SK-N-SH treated with all-trans-retinoic acid at 6 μM for 48 hours (cell line): Measurements from ENCODE around the gene CD276.

Experiments used
- ARNTL ChIP-seq: fragments of 450-650 bp; formaldehyde crosslinking; IDR thresholded peaks from 2 replicates; pipeline ENCODE4 v1.5.0; 2020; ENCODE audit warnings: low read depth, mild to moderate bottlenecking, moderate library complexity, borderline replicate concordance
- BACH2 ChIP-seq: fragments of 250-450 bp; sonication (Bioruptor Pico); IDR thresholded peaks from 2 replicates; pipeline ENCODE4 v1.9.0; 2021; ENCODE audit warnings: mild to moderate bottlenecking, borderline replicate concordance
- ESRRG ChIP-seq: fragments of 250-450 bp; sonication (Bioruptor Pico); IDR thresholded peaks from 2 replicates; pipeline ENCODE4 v1.6.1; 2021; ENCODE audit warnings: mild to moderate bottlenecking
- GLIS3 ChIP-seq: fragments of 250-450 bp; sonication (Bioruptor Pico); IDR thresholded peaks from 2 replicates; pipeline ENCODE4 v1.5.0; 2020; ENCODE audit warnings: mild to moderate bottlenecking, moderate library complexity
- ISL1 ChIP-seq: fragments of 250-450 bp; sonication (Bioruptor Pico); IDR thresholded peaks from 2 replicates; pipeline ENCODE4 v2.1.2; 2022; ENCODE audit warnings: mild to moderate bottlenecking, moderate library complexity
- OSR1 ChIP-seq: fragments of 250-450 bp; sonication (Bioruptor Pico); IDR thresholded peaks from 2 replicates; pipeline ENCODE4 v1.8.0; 2022; ENCODE audit warnings: moderate library complexity, mild to moderate bottlenecking, inconsistent platforms
- RARB ChIP-seq: fragments of 250-450 bp; sonication (Bioruptor Pico); IDR thresholded peaks from 2 replicates; pipeline ENCODE4 v1.8.0; 2021; ENCODE audit warnings: mild to moderate bottlenecking, moderate library complexity
- TOX ChIP-seq: fragments of 250-450 bp; sonication (Bioruptor Pico); IDR thresholded peaks from 2 replicates; pipeline ENCODE4 v1.8.0; 2021; ENCODE audit warnings: mild to moderate bottlenecking, moderate library complexity, borderline replicate concordance
- ZFP3 ChIP-seq: fragments of 250-450 bp; sonication (Bioruptor Pico); IDR thresholded peaks from 2 replicates; pipeline ENCODE4 v1.5.0; 2020; ENCODE audit warnings: mild to moderate bottlenecking, moderate library complexity
- TF ChIP-seq, protein P1 (sequence below): fragments of 250-450 bp; sonication (Bioruptor Pico); IDR thresholded peaks from 2 replicates; pipeline ENCODE4 v1.5.1; 2020; ENCODE audit warnings: low read depth, mild to moderate bottlenecking, moderate library complexity

GRCh38 chr15:73746883-73747282 is 62.7 kb downstream of the CD276 start:
- TF ChIP-seq ARNTL (CRISPR knock-in tag) (no peak), TOX (no peak), ZFP3 (CRISPR knock-in tag) (no peak), ISL1 (CRISPR knock-in tag) (no peak), GLIS3 (CRISPR knock-in tag) (no peak), ESRRG (CRISPR knock-in tag) (no peak), BACH2 (CRISPR knock-in tag) (no peak), RARB (CRISPR knock-in tag) (no peak), OSR1 (CRISPR knock-in tag) (no peak)
- TF ChIP-seq, protein P1, sequence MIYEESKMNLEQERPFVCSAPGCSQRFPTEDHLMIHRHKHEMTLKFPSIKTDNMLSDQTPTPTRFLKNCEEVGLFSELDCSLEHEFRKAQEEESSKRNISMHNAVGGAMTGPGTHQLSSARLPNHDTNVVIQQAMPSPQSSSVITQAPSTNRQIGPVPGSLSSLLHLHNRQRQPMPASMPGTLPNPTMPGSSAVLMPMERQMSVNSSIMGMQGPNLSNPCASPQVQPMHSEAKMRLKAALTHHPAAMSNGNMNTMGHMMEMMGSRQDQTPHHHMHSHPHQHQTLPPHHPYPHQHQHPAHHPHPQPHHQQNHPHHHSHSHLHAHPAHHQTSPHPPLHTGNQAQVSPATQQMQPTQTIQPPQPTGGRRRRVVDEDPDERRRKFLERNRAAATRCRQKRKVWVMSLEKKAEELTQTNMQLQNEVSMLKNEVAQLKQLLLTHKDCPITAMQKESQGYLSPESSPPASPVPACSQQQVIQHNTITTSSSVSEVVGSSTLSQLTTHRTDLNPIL (CRISPR knock-in tag), result no peak
